ENCODE data around the gene RUBCNL.
A peak's percentile ranks its signal among the peaks of the same experiment; 100 is the strongest.
"Not testable (repeated sequence)": the region's sequence is repeated elsewhere in the genome, so short reads cannot be mapped to it uniquely, and the experiment has no call there.

The RUBCNL gene

DNA sequence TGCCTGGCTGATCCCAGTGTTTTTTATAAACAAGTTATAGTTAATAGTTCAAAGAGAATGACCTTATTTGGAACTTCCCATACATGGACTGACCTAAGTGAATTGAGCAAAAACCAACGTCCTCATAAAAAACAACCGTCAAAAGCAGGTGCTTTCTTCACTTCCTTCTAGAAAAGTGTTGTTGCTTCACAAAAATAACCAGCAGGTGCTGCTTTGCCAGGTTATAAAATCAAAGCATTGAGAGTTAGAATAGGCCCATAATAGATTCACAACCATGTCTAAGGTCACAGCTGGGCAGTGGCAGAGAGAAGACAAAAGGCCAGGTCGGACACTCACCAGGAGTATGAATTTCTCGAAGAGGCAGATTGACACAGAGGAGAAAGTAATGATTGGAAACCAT is 9.5 kb downstream of the RUBCNL start:
- in situ Hi-C loops (cut with MboI; ENCODE audit: low pct_unique_long_range_greater_than_20kb, low sequenced_read_pairs), result no loop called here

DNA sequence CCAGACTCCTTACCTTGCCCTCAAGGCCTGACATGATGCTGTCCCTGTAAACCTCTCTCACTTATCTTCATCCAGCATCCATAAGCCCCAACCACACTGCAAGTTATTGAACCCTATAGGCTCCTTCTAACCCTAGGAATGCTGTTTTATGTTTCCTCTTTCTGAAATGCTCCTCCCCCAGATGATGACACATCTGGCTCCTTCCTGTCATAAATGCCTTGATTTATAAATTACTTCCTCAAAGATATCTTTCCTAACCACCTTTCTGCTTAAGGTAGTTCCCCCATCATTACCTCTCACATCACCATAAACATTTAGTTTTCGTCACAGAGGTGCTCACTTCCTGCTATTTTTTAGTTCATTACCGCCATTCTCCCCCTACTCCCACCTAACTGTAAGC is 12.3 kb downstream of the RUBCNL start:
- in situ Hi-C loops (cut with MboI; ENCODE audit: low pct_unique_long_range_greater_than_20kb, low sequenced_read_pairs), result no loop called here
- peak; percentile 93 for DNase-seq

More for the DNA sequence above, 9.5 kb downstream of the RUBCNL start:
- no peak for DNase-seq

DNA sequence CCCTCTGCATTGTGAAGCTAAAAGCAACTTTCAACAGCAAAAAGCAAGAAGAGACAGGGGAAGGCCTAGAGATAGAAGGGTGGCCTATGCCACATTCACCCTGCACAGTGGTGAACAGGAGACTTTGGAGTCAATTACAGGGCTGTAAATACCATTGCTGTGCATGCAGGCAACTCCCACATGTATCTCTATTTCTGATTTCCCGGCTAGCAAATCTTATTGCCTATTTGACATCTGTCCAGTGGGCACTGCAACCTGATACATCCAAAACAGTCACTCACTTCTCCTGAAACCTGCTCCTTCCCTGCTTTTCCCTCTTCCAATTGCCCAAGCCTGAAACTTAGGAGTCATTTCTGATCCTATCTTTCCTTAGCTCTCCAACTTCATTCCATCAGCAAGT is 13.4 kb downstream of the RUBCNL start:
- no peak for DNase-seq
- in situ Hi-C loops (cut with MboI; ENCODE audit: low pct_unique_long_range_greater_than_20kb, low sequenced_read_pairs), result no loop called here

DNA sequence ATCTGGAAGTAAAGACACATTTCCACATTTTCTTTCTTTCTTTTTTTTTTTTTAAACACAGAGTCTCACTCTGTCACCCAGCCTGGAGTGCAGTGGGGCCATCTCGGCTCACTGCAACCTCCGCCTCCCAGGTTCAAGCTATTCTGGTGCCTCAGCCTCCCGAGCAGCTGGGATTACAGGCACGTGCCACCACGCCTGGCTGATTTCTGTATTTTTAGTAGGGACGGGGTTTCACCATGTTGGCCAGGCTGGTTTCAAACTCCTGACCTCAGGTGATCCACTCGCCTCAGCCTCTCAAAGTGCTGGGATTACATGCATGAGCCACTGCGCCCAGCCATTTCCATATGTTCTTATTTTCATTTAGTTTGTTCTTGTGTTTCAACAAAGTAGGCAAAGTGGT is 14.1 kb downstream of the RUBCNL start:
- in situ Hi-C loops (cut with MboI; ENCODE audit: low pct_unique_long_range_greater_than_20kb, low sequenced_read_pairs); DNase-seq: not testable (repeated sequence)

DNA sequence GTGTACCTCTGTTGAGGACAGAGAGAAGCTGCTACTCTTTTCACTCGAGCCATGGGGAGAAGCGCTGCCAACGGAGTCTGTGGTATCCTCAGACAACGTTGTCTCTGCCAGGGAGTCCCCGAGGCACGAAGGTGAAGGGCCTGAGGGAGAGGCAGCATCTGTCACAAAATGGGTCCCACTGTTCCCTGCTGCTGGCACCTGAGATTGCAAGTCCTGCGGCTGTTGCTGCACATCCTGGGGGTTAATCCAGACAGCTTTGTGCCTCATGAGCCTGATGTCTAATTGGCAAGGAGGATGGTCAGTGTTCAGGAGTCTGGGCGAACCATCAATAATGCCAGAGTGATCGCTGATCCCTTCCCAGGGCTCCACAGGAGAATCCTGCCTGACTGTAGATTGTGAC is 15.0 kb downstream of the RUBCNL start:
- in situ Hi-C loops (cut with MboI; ENCODE audit: low pct_unique_long_range_greater_than_20kb, low sequenced_read_pairs), result no loop called here
- no peak for DNase-seq

DNA sequence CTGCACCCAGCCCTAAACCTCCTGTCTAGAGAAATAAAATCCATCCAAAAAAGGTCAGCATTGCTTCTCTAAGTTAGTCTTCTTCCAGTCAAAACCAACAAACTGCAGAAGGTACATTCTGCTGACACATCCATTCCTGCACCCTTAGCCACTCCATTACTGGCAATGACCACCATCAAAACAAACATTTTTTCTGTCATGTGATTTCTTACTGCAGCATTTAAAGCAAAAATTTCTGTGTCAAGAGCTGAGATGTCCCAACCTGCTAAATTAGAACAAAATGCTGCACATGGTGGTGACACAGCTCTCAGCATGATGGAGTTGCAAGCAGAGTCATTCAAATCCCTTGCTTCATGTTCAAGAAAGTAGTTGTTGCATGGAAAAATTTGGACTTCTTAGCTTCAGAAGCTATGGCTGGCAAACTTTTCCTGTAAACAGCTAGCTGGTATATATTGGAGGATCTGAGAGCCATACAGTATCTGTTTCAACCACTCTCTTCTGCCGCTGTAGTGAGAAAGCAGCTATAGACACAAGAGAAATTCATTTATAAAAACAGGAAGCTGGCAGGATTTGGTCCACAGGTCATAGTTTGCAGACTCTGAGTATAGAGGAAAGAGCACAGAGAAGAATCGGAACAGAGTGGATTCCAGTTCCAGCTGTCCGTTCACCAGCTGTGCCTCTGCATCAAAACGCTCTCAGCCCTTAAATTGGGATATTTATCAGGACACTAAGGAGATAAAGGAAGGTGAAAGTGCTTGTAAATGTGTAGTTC is 17.4 kb downstream of the RUBCNL start:
- in situ Hi-C loops (cut with MboI; ENCODE audit: low pct_unique_long_range_greater_than_20kb, low sequenced_read_pairs), result no loop called here
- peak; percentile 41 for DNase-seq

DNA sequence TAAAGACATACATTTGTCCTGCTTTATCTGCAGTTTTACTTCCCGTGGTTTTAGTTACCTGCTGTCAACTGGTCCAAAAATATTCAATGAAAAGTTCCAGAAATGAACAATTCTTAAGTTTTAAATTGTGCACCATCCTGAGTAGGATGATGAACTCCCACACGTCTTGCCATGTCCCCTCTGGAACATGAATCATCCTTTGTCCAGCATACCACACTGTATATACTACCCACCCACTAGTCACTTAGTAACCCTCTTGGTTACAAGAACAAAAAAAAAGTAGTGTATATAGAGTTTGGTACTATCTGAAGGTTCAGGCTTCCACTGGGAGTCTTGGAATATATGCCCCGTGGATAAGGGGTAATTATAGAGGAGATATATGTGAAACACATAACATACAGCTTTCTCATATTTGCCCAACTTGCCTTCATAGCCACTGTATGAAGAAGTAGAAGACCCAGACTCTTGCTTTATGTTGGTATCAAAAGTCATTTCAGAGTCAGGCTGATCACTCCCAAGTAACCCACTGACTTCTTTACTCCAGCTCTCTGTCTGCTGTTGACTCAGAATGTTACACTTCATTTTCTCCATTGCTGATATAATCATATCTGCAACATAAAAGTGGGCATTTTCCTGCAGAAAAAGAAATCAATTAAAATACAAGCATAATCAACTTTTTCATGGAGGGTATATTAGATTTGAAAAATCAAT is 19.3 kb downstream of the RUBCNL start:
- DNase-seq, result no peak
- in situ Hi-C loops (cut with MboI; ENCODE audit: low pct_unique_long_range_greater_than_20kb, low sequenced_read_pairs), result no loop called here

DNA sequence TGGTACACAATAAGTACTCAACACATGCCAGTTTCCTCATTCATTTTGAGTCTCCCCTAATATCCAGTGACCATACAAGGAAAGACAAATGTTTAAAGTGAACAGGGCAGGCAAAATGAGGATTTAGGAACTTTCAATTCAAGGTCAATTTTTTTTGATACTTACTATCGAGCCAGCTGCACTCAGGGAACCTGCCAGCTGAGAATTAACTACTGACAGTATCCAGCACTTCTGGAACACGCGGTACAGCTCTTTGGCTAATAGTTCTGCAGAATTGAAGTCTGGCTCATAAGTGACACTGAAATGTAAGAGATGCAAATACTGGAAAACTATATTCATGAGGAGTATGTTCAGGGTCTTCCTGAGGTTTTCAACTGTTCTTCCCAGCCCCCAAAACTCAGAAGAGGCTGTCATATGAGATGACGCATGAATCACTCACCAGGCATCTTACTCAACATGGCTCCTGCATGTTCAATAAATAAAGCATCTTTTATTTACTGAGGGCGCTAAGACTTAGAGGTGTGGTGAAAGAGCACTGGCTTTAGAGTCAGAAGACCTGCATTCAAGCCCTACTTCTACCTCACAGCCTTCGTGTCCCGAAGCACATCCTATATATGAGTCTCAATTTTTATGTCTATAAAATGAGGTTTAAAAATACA is 25.6 kb downstream of the RUBCNL start:
- in situ Hi-C loops (cut with MboI; ENCODE audit: low pct_unique_long_range_greater_than_20kb, low sequenced_read_pairs), result no loop called here
- no peak for DNase-seq

DNA sequence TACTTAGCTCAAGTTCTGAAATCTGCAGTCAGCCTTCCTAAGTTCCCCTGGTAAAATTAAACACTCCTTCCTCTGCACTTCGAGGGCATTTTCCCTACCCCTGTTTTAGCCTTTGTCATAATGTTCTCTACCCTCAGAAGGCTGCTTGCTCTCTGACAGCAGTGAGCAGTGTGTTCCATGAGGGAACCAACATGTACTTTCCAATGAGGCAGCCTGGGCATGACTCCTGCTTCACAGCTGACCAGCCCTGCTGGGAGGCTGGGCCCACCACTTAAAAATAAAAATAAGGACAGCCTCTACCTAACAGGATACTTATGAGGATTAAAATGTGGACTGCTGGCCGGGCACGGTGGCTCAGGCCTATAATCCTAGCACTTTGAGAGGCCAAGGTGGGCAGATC is 26.4 kb downstream of the RUBCNL start:
- in situ Hi-C loops (cut with MboI; ENCODE audit: low pct_unique_long_range_greater_than_20kb, low sequenced_read_pairs), result no loop called here

DNA sequence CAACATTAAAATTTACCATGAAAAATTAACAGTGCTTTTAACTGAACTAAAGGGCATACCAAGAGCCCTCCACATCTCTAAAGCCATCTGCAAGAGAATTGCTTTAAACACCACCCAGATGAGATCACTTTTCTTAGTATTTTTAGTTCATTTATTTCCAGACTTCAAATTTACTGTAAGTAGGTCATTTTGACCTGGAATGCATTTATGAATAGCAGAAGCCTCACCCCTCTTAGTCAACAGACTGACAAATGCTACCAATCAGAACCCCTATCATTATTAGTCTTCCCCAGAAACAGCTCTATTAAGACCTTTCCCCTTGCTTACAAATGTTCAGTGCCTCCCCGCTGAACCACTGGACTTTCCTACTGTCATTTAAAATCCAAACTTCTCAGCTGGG is 27.3 kb downstream of the RUBCNL start:
- in situ Hi-C loops (cut with MboI; ENCODE audit: low pct_unique_long_range_greater_than_20kb, low sequenced_read_pairs), result no loop called here
- no peak for DNase-seq

More for the DNA sequence above, 26.4 kb downstream of the RUBCNL start:
- no peak for DNase-seq

DNA sequence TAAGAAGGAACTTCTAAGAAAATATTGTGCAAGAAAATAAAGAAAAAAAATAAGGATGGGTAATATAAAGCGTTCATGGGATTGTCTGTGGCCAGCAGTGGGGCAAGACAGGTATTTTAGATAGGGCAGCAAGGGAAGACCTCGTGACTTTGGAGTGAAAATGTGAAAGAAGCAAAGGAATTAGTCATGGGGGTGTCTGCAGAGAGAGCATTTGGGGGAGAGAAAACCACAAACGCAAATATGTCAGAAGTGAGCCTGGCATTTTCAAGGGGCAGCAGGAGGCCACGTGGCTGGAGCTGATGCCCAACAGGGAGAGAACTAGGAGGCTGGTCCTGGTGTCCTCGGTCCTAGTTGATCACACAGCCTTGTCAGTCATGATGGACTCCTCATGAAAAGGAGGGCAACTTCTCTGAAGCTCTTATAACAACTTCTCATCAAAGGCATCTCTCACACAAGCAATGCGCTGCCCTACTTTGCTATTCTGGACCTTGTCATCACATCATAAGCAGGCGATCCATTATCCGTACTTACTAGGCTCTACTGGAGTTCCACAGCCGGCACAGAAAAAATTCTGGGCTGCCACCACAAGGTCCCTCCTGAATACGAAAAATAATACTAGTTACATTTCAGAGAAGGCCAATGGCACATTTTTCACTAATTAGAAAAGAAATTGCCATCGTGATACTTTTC is 31.0 kb downstream of the RUBCNL start:
- DNase-seq, result no peak
- in situ Hi-C loops (cut with MboI; ENCODE audit: low pct_unique_long_range_greater_than_20kb, low sequenced_read_pairs), result no loop called here

DNA sequence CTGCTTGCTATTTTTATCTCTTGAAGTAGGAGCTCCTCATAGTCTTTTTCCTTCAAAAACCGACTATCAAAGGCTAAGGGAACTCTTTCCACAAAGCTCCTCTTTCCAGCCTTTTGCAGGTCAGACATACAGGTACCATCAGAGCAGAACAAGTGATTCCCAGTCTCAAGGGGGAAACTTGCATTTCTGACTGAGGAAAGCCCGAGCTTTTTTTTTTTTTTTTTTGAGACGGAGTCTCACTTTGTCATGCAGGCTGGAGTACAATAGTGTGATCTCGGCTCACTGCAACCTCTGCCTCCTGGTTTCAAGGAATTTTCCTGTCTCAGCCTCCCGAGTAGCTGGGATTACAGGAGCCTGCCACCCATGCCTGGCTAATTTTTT is 32.0 kb downstream of the RUBCNL start:
- DNase-seq, result no peak
- in situ Hi-C loops (cut with MboI; ENCODE audit: low pct_unique_long_range_greater_than_20kb, low sequenced_read_pairs), result no loop called here

DNA sequence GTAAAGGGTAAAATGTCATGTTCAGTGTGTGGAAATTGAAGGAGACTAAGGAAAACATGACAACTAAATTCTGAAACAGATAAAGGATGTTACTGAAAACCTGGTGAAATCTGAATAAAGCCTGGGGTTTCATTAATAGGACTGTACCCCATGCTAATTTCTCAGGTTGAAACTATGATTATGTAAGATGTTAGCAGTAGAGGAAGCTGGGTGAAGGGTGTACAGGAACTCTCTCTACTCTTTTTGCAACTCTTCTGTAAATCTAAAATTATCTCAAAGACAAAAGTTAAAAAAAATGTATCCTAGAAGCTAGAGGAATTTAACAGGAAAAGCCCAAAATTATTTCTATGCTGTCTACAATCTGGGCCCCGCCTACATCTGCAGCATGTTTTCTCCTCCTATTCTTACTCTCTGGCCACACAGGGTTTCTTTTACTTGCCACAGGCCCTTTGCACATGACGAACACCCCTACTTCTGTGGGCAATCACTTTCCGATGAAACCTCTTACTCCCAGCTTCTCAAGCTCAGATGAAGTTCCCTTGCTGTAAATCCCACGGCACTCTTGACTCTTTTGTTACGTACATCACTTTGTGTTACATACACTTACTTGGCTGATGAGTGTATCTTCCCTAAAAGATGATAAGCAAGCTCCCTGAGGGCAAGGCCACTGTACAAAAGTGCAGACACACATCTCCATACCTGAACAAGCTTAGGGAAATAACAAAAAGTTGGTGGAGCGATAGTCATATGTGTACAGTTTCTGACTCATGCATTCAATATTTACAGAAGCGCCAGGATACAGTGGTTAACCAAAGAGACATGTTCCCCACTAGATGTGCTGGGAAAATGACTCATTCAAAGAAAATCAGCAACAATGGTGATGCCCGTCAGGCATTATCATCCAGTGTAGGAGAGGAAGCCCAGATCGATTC is 32.6 kb downstream of the RUBCNL start:
- in situ Hi-C loops (cut with MboI; ENCODE audit: low pct_unique_long_range_greater_than_20kb, low sequenced_read_pairs), result no loop called here
- DNase-seq, result peak; percentile 64

DNA sequence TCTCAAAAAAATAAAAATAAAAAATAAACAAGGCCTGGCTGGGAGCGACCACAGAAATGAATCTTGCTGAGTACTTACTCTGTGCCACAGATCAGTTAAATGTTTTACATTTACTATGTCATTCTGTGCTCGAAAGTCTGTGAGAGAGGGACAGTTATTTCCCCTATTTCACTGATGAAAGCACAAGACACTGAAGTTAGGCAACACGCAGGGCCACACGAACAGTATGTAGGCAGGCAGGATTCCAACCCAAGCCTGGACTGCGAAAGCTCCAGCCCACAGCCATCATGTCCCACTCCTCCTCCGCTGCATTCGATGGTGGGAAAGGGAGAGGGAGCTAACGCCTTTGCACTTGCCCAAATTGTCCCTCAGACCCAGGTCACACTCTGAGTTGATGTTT is 34.2 kb downstream of the RUBCNL start:
- no peak for DNase-seq
- in situ Hi-C loops (cut with MboI; ENCODE audit: low pct_unique_long_range_greater_than_20kb, low sequenced_read_pairs), result no loop called here

DNA sequence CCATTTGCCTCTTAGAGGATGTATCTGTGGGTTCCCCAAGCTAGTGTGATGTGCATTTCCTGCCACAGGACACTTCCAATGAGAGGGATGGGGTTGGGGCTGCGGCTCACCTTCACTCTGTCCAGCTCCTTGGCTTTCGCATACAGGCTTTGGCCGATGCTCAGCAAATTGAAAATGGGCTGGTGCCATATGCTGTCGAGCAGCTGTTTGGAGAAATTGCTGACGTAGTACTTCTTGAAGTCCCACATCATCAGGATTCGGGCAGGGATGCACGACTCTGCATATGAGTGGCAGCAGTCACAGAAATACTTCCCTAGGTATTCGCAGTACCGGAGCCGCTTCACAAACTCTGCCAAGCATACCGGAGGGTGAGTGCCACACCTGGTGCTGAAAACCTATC is 37.0 kb downstream of the RUBCNL start:
- in situ Hi-C loops (cut with MboI; ENCODE audit: low pct_unique_long_range_greater_than_20kb, low sequenced_read_pairs), result no loop called here
- DNase-seq, result no peak

DNA sequence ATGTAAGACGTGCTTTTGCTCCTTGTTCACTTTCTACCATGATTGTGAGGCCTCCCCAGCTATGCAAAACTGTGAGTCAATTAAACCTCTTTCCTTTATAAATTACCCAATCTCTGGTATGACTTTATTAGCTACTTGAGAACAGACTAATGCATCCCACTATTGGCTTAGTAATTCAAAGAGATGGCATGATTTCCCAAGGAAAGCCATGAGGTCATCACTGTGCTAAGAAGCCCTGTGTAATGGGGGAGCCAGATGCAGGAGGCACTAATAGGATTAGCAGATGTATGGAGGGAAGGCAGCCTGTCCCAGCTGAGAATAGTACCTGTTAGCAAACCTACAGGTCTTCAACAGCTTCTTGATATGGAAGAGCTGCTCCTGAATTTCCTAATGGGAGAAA is 38.1 kb downstream of the RUBCNL start:
- in situ Hi-C loops (cut with MboI; ENCODE audit: low pct_unique_long_range_greater_than_20kb, low sequenced_read_pairs), result no loop called here

DNA sequence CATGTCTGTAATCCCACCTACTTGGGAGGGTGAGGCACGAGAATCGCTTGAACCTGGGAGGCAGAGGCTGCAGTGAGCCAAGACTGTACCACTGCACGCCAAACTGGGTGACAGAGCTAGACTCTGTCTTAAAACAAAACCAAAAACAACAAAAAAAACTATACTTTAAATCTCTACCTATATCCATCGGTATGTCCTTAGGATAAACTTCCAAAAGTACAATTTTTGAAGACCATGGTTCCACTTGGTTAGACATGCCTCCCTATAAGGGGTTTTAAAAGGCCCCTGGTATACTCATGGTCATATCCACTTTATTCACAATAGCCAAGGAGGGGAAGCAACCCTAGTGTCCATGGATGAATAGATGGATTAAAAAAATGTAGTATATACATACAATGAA is 39.8 kb downstream of the RUBCNL start:
- in situ Hi-C loops (cut with MboI; ENCODE audit: low pct_unique_long_range_greater_than_20kb, low sequenced_read_pairs), result no loop called here
- DNase-seq, result no peak

More for the DNA sequence above, 38.1 kb downstream of the RUBCNL start:
- DNase-seq, result no peak

DNA sequence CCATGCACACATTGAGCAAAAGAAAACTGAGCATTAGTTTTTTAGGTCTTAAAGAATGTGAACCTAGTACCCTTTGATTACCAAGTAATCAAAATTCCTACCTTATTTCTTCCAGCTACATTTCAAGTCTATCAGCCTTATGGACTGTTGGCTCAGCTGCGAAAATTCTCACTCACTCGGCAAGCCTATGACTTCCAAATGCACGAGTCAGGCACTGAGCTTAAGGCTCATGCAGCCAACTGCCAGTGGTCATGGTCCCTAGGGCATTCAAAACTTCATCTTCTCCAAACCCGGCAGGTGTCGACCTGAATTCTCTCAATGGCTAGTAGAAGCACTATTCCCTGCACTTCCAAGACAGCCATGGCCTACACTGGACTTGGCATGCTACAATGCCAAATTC is 41.2 kb downstream of the RUBCNL start:
- no peak for DNase-seq
- in situ Hi-C loops (cut with MboI; ENCODE audit: low pct_unique_long_range_greater_than_20kb, low sequenced_read_pairs), result no loop called here

DNA sequence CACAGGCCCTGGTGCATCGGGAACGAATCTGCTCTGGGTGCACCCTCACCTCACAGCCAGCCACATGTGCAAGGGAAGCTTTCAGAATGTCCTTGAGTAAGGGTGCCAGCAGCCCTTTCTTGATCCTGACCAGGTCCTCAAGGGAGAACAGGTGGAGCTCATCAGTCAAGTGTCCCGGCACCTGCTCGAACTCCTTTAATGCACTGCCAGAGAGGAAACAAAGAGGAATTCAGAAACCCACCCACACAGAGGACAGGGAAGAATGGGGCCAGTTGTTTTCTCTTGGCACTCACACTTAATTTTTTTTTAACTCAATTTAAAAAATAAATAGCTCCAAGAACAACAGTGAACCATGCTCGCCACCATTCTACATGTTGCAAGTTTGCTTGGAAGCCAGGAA is 41.7 kb downstream of the RUBCNL start:
- no peak for DNase-seq
- in situ Hi-C loops (cut with MboI; ENCODE audit: low pct_unique_long_range_greater_than_20kb, low sequenced_read_pairs), result no loop called here

All from KBM-7 (cell line).